Measurements from ENCODE around the gene LDB2. TPM values are rescaled to one million over a fixed set of nuclear protein-coding genes. Genes with fewer than 3 reads are reported as not detected.

Gene LDB2
- total and polyA plus RNA-seq, 11 donors, result 9.5 to 38.7 (median 26.3) TPM

DNA sequence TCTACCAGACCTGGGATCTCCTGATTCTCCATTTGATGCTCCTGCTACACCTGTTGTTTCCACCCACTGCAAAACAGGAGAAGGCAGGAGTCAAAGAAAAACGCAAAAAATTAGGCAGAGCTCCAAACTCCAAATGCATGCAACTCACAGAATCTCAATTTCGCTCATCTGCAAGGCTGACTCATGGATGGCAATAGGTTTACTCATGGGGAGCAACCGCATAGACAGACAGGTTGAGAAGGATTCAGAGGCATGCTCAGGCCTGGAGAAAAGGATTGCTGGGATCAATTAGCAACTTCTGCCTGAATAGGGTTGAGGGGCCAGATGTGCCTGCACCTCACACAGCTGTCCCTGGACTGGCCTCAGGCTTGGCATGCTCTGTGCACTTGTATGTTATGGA is 231.0 kb downstream of the LDB2 start:
- Histone ChIP-seq H3K36me3 (peaks cover 0 to 6% (median 0%) of the 10 kb centered on the region in 9 donors), H3K4me1 (peaks cover 0 to 24% (median 5%) of the 10 kb centered on the region in 12 donors), H3K27me3 (no peaks in the 10 kb centered on the region), H3K9me3 (peaks cover 0 to 6% (median 0%) of the 10 kb centered on the region in 12 donors), H3K27ac (no peak overlapping the region), H3K4me3 (no peak overlapping the region)
- TF ChIP-seq CTCF (IDR thresholded peaks at IDR 0.05) (no peak), POLR2A (IDR thresholded peaks at IDR 0.05) (no peak)
- no peak for DNase-seq
- intact Hi-C loops (cut with DNase I), result no loop called here
- WGBS, 4 donors, result 91 to 93% (median 92%) methylated on average over 3 of the region's 3 CpGs
- ATAC-seq, result no peak

- intact Hi-C loops (cut with DNase I), result no loop called here
- no peak overlapping the region for H3K27ac ChIP-seq
- TF ChIP-seq CTCF (IDR thresholded peaks at IDR 0.05) (no peak), POLR2A (IDR thresholded peaks at IDR 0.05) (no peak)
- no peak overlapping the region for H3K4me3 ChIP-seq
- DNase-seq, result no peak
- ATAC-seq, result no peak
- no peaks in the 10 kb centered on the region for H3K27me3 ChIP-seq
- peaks cover 0 to 6% (median 0%) of the 10 kb centered on the region in 9 donors for H3K36me3 ChIP-seq
- 82 to 85% (median 84%) methylated on average over 12 of the region's 12 CpGs for WGBS, 4 donors
- peaks cover 0 to 6% (median 0%) of the 10 kb centered on the region in 12 donors for H3K9me3 ChIP-seq
- peaks cover 0 to 16% (median 1%) of the 10 kb centered on the region in 12 donors for H3K4me1 ChIP-seq
These were observed 232.4 kb downstream of the LDB2 start for GRCh38 chr4:16665942-16666551.

- peaks cover 0 to 6% (median 0%) of the 10 kb centered on the region in 12 donors for H3K9me3 ChIP-seq
- peaks cover 0 to 13% (median 0%) of the 10 kb centered on the region in 12 donors for H3K4me1 ChIP-seq
- no peaks in the 10 kb centered on the region for H3K27me3 ChIP-seq
- TF ChIP-seq POLR2A (IDR thresholded peaks at IDR 0.05), result no peak
- no peak for TF ChIP-seq CTCF (IDR thresholded peaks at IDR 0.05)
- intact Hi-C loops (cut with DNase I), result no loop called here
- DNase-seq (no peak), ATAC-seq (peak in 1 of 4 donors; percentile 31)
- H3K4me3 ChIP-seq, result no peak overlapping the region
- H3K36me3 ChIP-seq, result peaks cover 0 to 6% (median 0%) of the 10 kb centered on the region in 9 donors
- no peak overlapping the region for H3K27ac ChIP-seq
These were observed 234.7 kb downstream of the LDB2 start for GRCh38 chr4:16663732-16664131.

DNA sequence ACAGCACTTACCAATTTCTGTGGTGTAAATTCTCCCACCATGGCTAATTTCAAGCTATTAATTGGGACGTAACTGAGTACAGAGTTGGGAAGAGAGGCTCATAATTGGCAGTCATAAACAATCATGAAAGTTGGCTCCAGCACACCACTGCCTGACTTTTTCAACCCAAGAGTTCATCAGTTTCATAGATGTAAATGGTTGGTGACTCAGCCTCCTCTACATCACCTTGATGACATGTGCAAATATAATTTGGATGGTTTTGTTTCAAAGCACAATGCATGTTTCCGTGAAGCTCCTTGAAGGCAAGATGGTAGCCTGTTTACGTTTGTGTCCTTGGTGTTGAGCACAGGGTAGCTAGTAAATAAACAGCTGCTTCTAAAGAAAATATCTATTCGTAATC is 235.1 kb downstream of the LDB2 start:
- Histone ChIP-seq H3K4me1 (peaks cover 0 to 11% (median 0%) of the 10 kb centered on the region in 12 donors), H3K27ac (no peak overlapping the region), H3K9me3 (peaks cover 0 to 6% (median 0%) of the 10 kb centered on the region in 12 donors), H3K36me3 (peaks cover 0 to 6% (median 0%) of the 10 kb centered on the region in 9 donors), H3K27me3 (no peaks in the 10 kb centered on the region), H3K4me3 (no peak overlapping the region)
- TF ChIP-seq CTCF (IDR thresholded peaks at IDR 0.05), result no peak
- TF ChIP-seq POLR2A (IDR thresholded peaks at IDR 0.05), result no peak
- no peak for DNase-seq
- 86 to 87% (median 86%) methylated on average over 4 of the region's 4 CpGs for WGBS, 4 donors
- intact Hi-C loops (cut with DNase I), result no loop called here
- ATAC-seq, result no peak

All from heart left ventricle (tissue), 16 donors.